AG04450 (cell line): ENCODE measurements around the gene OSBP2. TPM values are rescaled to one million over a fixed set of nuclear protein-coding genes. Genes with fewer than 3 reads are reported as not detected.

Source experiments
- CTCF ChIA-PET: fragments of 300-600, 350-600 bp; formaldehyde crosslinking; extraction: SDS; loops from one replicate; lab custom pipeline; 2022; ENCODE audit warnings: antibody characterized with exemption, inconsistent platforms; lab: Charles Lee
- POLR2A ChIA-PET: fragments of 350-600 bp; formaldehyde crosslinking; extraction: SDS; loops from one replicate; lab custom pipeline; 2021; ENCODE audit warnings: antibody characterized with exemption, inconsistent platforms; lab: Yijun Ruan, JAX
- DNase-seq: peaks from one replicate; pipeline ENCODE4 v3.0.0-alpha.2; 2011; ENCODE audit warnings: low read depth, low spot score
- H3K27ac ChIP-seq: one replicate; pipeline ENCODE4 v1.5.1; 2012; ENCODE audit warnings: low read depth, low read length, control low read depth
- H3K27me3 ChIP-seq: one replicate; pipeline ENCODE4 v1.6.0; 2012; ENCODE audit warnings: low read length; ENCODE audit not compliant: control insufficient read depth, insufficient read depth
- H3K4me3 ChIP-seq: 2 replicates; pipeline ENCODE4 v1.5.1; 2011; ENCODE audit warnings: mild to moderate bottlenecking, low read depth, low read length, control low read depth
- H3K9me3 ChIP-seq: 2 replicates; pipeline ENCODE4 v1.5.1; 2012; ENCODE audit warnings: low read length; ENCODE audit not compliant: control insufficient read depth, insufficient read depth
- polyA plus RNA-seq: library from polyadenylated mRNA; depleted of rRNA; stranded (reverse); fragments of >200 nt; gene quantifications from 2 replicates; pipeline ENCODE4 v1.2.3, GENCODE V29; 2011
- TF ChIP-seq, protein P1 (sequence below): IDR thresholded peaks from 2 replicates; pipeline ENCODE4 v1.5.1; 2011; ENCODE audit warnings: low read depth, low read length, control low read depth, inconsistent platforms

Gene OSBP2
- polyA plus RNA-seq, 1 experiment, result 1.8 TPM

DNA sequence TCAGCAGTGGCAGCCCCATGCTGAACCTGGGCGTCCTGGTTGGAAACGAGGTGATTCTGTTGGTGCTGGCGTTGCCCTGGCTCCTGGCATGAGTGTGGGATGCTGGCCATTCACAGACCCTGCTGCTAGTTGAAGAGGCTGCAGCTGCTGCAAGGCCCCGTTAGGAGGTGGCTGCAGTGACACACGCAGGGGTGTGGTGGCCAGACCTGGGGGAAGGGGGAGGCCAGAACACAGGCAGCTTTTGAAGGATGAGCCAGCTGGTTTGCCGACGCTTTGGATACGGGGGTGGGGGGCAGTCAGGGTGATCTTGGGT is 196.7 kb downstream of the OSBP2 start:
- Histone ChIP-seq H3K9me3 (no peaks in the 10 kb centered on the region; the same call in 1 of the 2 replicates), H3K27ac (no peak overlapping the region), H3K27me3 (no peaks in the 10 kb centered on the region), H3K4me3 (no peak overlapping the region)
- POLR2A ChIA-PET, result no interaction called here
- CTCF ChIA-PET, result interaction anchor here (0.8 to 3.7 kb wide), 5 partner anchors 10 to 127 kb away, joined by 3 to 30 read pairs (median 3); no protein-coding TSS in a partner anchor
- TF ChIP-seq, protein P1, sequence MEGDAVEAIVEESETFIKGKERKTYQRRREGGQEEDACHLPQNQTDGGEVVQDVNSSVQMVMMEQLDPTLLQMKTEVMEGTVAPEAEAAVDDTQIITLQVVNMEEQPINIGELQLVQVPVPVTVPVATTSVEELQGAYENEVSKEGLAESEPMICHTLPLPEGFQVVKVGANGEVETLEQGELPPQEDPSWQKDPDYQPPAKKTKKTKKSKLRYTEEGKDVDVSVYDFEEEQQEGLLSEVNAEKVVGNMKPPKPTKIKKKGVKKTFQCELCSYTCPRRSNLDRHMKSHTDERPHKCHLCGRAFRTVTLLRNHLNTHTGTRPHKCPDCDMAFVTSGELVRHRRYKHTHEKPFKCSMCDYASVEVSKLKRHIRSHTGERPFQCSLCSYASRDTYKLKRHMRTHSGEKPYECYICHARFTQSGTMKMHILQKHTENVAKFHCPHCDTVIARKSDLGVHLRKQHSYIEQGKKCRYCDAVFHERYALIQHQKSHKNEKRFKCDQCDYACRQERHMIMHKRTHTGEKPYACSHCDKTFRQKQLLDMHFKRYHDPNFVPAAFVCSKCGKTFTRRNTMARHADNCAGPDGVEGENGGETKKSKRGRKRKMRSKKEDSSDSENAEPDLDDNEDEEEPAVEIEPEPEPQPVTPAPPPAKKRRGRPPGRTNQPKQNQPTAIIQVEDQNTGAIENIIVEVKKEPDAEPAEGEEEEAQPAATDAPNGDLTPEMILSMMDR, result no peak
- no peak for DNase-seq

DNA sequence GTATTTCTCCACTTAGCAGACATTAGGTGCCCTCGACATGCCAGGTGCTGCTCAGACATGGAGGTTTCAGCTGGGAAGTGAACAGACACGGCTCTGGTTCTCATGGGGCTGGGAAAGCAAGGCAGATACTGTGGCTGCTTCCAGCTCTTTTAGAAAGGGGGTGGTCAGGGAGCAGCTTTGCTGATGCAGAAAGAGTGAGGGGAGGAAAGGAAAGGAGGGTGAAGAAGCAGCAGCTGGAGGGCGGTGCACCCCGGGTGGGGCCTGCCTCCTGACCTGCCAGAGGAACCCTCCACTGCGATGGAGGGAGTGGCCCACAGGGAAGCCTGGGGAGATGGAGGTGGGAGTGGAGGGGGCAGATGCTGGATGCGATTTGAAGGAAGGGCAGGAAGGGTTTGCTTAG is 197.1 kb downstream of the OSBP2 start:
- ChIA-PET CTCF (interaction anchor here (0.7 to 3.7 kb wide), 6 partner anchors 10 to 131 kb away, joined by 3 to 30 read pairs (median 4); no protein-coding TSS in a partner anchor), POLR2A (no interaction called here)
- no peak for DNase-seq
- no peaks in the 10 kb centered on the region; the same call in 1 of the 2 replicates for H3K9me3 ChIP-seq
- no peak overlapping the region for H3K4me3 ChIP-seq
- no peak overlapping the region for H3K27ac ChIP-seq
- TF ChIP-seq, protein P1, result no peak
- no peaks in the 10 kb centered on the region for H3K27me3 ChIP-seq

DNA sequence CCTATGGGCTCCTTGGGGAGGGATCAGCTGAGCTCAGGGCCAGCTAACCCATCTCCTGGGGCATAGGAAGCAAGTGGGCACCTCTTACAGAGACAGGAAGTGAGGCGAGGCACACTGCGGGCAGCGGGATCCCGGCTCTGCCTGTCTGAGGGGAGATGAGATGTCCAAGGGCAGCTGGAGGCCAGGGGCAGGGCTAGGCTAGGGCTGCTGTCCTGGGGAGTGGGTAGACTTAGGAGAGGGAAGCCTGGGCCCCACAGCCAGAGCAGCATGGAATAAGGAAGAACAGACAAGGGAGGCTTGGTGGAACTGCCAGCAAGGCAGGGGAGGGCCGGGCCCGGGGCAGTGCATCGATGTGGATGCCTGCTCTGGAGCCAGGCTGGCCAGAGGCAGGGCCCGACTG is 197.6 kb downstream of the OSBP2 start:
- no peak for DNase-seq
- Histone ChIP-seq H3K27ac (no peak overlapping the region), H3K9me3 (no peaks in the 10 kb centered on the region; the same call in 1 of the 2 replicates), H3K4me3 (no peak overlapping the region), H3K27me3 (no peaks in the 10 kb centered on the region)
- CTCF ChIA-PET, result interaction anchor here (0.6 to 3.7 kb wide), 5 partner anchors 11 to 132 kb away, joined by 3 to 30 read pairs (median 4); no protein-coding TSS in a partner anchor
- TF ChIP-seq, protein P1, result no peak
- POLR2A ChIA-PET, result no interaction called here

DNA sequence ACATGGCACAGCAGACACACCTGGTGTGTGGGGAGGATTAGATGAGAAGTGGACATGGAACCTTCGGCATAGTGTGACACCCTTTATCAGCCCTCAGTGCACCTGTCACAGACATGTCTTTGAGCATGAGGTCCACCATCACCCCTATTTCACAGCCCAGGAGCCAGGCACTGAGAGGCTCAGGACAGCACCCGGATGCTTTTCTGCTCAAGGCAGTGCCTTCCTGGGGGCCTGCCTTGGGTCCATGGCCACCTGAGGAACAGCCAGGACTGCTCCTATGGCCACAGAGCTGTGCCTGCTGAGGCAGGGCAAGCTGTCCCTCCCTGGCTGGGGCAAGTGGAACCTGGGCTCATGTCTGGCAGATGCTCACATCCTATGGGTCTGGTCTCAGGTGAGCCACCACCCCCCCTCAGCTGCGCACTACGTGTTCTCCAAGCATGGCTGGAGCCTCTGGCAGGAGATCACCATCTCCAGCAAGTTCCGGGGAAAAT is 198.1 kb downstream of the OSBP2 start:
- DNase-seq, result no peak
- H3K27me3 ChIP-seq, result no peaks in the 10 kb centered on the region
- CTCF ChIA-PET, result interaction anchor here (0.5 to 3.7 kb wide), 4 partner anchors 28 to 231 kb away, joined by 3 to 30 read pairs (median 6); no protein-coding TSS in a partner anchor
- TF ChIP-seq, protein P1, result no peak
- no peak overlapping the region for H3K27ac ChIP-seq
- H3K4me3 ChIP-seq, result no peak overlapping the region
- H3K9me3 ChIP-seq, result no peaks in the 10 kb centered on the region
- POLR2A ChIA-PET, result no interaction called here
